Measurements from ENCODE around the gene MVB12B.

Gene MVB12B

DNA sequence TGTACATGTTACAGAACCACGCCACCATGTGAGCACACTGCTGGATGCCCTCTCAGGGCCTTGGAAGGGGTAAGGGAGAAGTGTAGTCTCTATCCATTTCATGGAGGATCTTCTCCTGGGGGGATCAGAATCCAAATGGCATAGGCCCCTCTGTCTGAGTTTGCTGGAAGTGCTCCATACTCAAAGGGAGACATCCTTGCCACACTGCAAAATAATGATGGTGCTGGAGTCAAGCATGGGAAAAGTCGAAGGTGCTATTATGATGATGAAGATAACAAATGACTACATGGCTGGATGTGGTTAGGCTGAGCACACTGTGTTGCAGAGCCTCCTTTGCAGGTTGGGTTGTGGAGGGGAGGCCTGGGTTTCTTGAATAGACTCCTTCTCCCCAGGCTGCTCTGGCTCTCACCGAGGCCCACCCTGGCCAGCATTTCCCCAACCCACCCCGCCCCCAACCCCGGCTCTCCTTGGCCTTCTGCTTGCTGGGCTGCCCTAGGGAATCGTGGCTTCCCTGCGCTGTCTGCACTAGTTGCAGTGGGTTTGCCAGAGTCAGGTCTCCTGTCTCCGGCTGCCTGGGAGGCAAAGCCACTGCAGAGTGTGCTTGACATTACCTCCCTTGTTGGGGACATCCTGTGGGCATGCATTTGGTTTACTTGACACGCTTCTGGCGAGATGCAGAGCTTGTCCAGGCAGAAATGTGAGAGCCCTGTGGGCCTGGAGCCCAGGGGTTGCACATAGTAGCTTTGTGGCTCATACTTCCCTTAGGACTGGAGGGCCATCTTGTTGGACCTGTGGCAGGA lies 3.0 kb downstream of the MVB12B start:
- H3K4me3 ChIP-seq (ENCODE audit: low read depth, low read length) = no peak overlapping the region
- DNase-seq (ENCODE audit: low read depth) = no peak
- TF ChIP-seq, protein P1, sequence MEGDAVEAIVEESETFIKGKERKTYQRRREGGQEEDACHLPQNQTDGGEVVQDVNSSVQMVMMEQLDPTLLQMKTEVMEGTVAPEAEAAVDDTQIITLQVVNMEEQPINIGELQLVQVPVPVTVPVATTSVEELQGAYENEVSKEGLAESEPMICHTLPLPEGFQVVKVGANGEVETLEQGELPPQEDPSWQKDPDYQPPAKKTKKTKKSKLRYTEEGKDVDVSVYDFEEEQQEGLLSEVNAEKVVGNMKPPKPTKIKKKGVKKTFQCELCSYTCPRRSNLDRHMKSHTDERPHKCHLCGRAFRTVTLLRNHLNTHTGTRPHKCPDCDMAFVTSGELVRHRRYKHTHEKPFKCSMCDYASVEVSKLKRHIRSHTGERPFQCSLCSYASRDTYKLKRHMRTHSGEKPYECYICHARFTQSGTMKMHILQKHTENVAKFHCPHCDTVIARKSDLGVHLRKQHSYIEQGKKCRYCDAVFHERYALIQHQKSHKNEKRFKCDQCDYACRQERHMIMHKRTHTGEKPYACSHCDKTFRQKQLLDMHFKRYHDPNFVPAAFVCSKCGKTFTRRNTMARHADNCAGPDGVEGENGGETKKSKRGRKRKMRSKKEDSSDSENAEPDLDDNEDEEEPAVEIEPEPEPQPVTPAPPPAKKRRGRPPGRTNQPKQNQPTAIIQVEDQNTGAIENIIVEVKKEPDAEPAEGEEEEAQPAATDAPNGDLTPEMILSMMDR (IDR thresholded peaks at IDR 0.05; ENCODE audit: control insufficient read depth, extremely low read depth, insufficient read depth) = no peak

DNA sequence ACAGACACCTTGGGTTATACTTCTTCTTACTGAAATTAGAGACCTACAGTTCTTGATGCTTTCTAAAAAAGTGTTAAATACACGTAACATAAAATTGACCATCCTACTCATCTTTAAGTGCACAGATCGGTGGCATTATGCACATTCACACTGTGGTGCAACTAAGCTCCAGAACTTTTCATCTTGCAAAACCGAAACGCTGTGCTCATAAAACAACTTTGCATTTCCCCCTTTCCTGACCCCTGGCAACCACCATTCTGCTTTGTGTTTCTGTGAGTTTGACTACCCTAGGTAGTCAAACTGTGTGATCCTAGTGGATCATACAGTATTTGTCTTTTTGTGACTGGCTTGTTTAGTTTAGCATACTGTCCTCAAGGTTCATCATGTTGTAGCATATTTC lies 3.9 kb downstream of the MVB12B start:
- no peak for DNase-seq (ENCODE audit: low read depth)
- no peak overlapping the region for H3K4me3 ChIP-seq (ENCODE audit: low read depth, low read length)
- TF ChIP-seq, protein P1 (IDR thresholded peaks at IDR 0.05; ENCODE audit: control insufficient read depth, extremely low read depth, insufficient read depth) = no peak

DNA sequence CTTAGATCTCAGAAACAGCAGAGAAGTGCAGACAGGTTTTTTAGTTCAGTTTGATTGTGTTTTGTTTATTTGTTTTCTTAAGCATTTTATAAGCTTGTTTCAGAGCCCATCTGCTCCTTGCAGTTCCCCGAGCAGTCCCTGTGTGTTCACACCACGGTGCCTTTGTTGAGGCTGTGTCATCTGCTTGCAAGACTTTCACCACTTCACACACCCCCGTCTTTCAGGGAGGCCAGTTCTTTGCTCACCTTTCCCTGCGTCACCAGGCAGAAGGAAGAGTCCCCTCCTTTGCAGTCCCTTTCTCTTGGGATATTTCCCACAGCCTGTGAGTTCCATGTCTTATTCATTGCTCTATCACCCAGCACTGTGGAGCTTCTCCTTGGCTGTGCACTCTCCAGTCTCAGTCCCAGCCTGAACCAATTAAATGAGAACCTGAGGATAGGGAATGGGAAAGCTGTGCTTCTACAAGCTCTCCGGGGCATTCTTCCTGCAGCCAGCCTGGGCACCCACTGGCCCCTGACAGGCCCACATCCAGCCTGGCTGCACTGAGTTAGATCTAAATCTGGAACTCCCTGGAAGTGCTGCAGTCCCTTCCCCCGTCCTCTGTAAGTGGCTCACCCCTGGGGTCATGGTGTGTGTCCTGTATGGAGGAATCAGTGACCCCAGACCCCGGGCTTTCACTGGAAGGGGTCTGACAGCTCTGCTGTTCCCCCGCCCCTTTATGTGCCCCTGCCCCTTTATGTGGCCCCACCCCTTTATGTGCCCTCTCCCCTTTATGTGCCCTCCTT lies 5.5 kb downstream of the MVB12B start:
- no peak overlapping the region for H3K4me3 ChIP-seq (ENCODE audit: low read depth, low read length)
- DNase-seq (ENCODE audit: low read depth) = peak; percentile 17
- TF ChIP-seq, protein P1 (IDR thresholded peaks at IDR 0.05; ENCODE audit: control insufficient read depth, extremely low read depth, insufficient read depth) = no peak

DNA sequence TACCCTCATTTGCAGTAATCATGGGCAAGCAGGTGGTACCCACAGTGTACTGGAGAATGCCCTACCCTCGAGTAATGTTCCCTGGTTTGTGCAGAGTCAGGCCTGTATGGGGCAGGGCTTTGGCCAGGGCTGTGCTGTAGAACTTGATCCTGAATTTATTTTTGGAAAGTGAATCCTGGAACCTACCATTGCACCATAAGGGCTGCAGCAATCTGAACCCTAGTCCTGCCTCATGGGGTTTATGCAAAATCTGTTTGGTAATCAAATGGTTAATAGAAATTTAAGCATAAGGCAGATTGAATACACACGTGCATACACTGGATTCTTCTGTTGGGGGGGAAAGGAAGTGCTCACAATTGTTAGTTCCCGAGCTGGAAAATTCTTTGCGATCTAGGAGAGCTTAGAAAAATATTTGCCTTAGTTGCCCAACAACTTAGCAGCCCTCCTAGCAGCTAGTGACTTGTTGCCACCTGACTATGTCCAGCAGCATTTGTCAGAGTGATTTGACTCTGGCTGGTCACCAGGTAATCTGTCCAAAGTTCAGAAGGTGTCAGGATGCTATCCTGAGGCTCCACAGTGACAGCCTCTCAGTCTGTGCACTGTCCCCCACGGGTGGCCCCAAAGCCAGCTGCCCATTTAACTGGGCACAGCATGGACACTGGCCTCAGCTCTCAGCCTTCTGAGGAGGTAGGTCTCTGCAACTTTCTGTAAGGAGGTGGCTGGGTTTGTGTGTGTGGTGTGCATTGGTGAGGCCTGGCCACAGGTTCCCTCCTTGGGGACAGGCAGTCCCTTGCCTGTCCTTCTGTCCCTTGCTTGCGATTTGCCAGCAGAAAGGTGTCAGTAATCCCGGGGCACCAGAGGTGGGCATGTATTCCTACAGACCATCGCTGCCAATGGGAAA lies 8.3 kb downstream of the MVB12B start:
- H3K4me3 ChIP-seq (ENCODE audit: low read depth, low read length) = no peak overlapping the region
- DNase-seq (ENCODE audit: low read depth) = no peak
- TF ChIP-seq, protein P1 (IDR thresholded peaks at IDR 0.05; ENCODE audit: control insufficient read depth, extremely low read depth, insufficient read depth) = no peak

DNA sequence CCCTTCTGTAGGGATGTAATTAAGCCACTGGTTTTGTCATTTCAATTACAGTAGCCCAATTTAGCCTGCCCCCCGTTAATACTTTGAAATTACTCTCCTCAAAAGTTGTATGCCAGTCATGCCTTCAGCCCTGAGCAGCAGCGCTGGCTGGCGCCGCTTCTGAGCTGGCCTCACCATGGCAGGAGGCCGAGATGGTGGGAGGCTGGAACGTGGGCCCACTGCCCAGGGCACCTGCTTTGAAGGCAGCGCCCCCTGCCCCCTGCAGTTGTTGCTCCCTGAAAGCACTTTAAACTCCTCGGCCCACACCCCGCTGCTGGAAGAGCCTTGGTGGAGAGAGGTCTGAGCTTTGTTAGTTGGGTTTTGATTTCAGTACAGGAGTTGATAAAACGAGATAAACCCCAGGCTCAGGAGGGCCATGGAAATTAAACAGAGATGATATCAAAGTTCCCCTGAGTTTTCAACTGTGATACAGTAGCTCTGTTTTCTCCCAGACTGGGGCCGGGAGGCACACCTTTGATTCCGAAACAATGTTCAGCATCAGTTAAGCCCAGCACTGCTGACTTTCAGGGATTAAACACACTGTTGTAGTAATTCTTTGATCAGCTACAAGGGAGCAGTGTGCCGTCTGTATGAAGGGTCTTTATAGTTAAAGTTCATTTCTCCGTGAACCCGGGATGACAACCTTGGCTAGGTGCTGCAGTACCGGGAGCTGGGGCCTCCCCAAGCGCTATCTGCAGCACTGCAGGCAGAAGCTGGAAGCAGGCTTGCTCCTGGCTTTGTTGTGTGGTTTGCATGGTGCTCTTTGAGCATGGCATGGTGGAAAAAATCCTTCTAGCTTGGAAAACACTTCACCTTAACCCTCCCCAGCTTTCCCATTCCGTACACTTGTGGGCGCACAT lies 9.5 kb downstream of the MVB12B start:
- TF ChIP-seq, protein P1 (IDR thresholded peaks at IDR 0.05; ENCODE audit: control insufficient read depth, extremely low read depth, insufficient read depth) = no peak
- DNase-seq (ENCODE audit: low read depth) = no peak
- H3K4me3 ChIP-seq (ENCODE audit: low read depth, low read length) = no peak overlapping the region

Measured in LNCaP clone FGC (cell line).